NCI-H748 (cell line): ENCODE results near the gene HEBP2.
"Not testable (repeated sequence)": the region's sequence is repeated elsewhere in the genome, so short reads cannot be mapped to it uniquely, and the experiment has no call there.

Experiments used
- DNase-seq: peaks from one replicate; lab custom pipeline; 2025; ENCODE audit not compliant: unreplicated experiment; lab: John Stamatoyannopoulos, UW

The HEBP2 gene

GRCh38 chr6:138421608-138422007, 17.6 kb downstream of the HEBP2 start:
- no peak for DNase-seq

- no peak for DNase-seq
These were observed 18.8 kb downstream of the HEBP2 start for GRCh38 chr6:138422861-138423260.

- no peak for DNase-seq
These were observed 20.2 kb downstream of the HEBP2 start for GRCh38 chr6:138424004-138424904.

GRCh38 chr6:138425256-138425655, 21.2 kb downstream of the HEBP2 start:
- not testable (repeated sequence) for DNase-seq

- no peak for DNase-seq
These were observed 22.6 kb downstream of the HEBP2 start for GRCh38 chr6:138426500-138427123.

GRCh38 chr6:138427701-138428100, 23.7 kb downstream of the HEBP2 start:
- DNase-seq = no peak

GRCh38 chr6:138428944-138429598, 25.0 kb downstream of the HEBP2 start:
- DNase-seq = peak; percentile 59

- DNase-seq = no peak
These were observed 25.7 kb downstream of the HEBP2 start for GRCh38 chr6:138429761-138430160.

GRCh38 chr6:138430361-138431145, 26.5 kb downstream of the HEBP2 start:
- DNase-seq = no peak

GRCh38 chr6:138431256-138432062, 27.4 kb downstream of the HEBP2 start:
- DNase-seq = no peak

GRCh38 chr6:138432063-138432356, 28.0 kb downstream of the HEBP2 start:
- no peak for DNase-seq

- DNase-seq = no peak
These were observed 30.1 kb downstream of the HEBP2 start for GRCh38 chr6:138434096-138434495.

GRCh38 chr6:138434925-138435324, 30.9 kb downstream of the HEBP2 start:
- no peak for DNase-seq

- no peak for DNase-seq
These were observed 35.5 kb downstream of the HEBP2 start for GRCh38 chr6:138439546-138439945.

GRCh38 chr6:138440296-138440695, 36.3 kb downstream of the HEBP2 start:
- DNase-seq = no peak

GRCh38 chr6:138440758-138441357, 36.8 kb downstream of the HEBP2 start:
- DNase-seq = no peak

GRCh38 chr6:138441965-138442364, 37.9 kb downstream of the HEBP2 start:
- no peak for DNase-seq

- DNase-seq = no peak
These were observed 38.6 kb downstream of the HEBP2 start for GRCh38 chr6:138442663-138443062.

- DNase-seq = no peak
These were observed 40.0 kb downstream of the HEBP2 start for GRCh38 chr6:138443979-138444378.

- no peak for DNase-seq
These were observed 42.8 kb downstream of the HEBP2 start for GRCh38 chr6:138446821-138447220.
